NCI-H2171 treated with DMSO at 0.1 percent for 48 hours (cell line): ENCODE data around the gene NARS2.

Experiments used
- DNase-seq: peaks from one replicate; lab custom pipeline; 2025; lab: John Stamatoyannopoulos, UW

Gene NARS2

GRCh38 chr11:78432956-78433355 is 141.7 kb downstream of the NARS2 start:
- DNase-seq = no peak

- DNase-seq = peak; percentile 18
Observed at GRCh38 chr11:78432058-78432515, 142.6 kb downstream of the NARS2 start.

DNA sequence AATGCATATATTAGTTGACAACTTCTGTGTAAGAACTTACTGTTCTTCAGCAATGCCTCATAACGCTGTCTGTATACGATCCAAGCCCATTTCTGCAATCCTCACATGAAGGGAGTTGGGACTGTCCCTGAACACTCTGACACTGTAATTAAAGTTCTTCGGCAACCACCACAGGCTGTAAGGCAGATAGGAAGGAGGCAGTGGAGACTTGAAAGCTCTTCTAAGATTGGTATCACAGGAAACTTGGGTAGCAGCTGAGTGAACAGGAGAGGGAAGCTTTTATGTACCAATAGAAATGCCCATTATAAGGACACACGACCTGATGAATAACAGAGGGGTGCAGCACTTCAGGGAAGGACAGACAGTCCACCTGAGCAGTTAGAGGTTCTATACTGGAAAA is 145.0 kb downstream of the NARS2 start:
- DNase-seq = no peak

DNA sequence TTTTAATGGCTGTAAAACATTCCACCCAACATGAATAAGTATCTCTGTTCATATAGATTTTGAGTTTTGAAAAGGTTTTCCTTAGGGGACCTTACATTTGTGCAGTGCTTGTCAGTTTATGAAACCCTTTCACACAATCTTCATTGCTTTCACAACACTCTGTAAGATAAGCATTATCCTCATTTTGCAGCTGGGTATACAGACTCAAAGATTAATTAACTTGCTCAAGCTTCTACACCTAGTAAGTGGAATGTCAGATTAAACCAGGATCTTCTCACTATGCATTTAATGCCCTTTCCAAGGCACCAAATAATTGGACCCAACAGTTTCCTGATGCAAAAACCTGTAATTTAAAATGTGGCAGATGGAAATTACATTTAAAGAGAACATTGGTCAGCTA is 145.5 kb downstream of the NARS2 start:
- no peak for DNase-seq

DNA sequence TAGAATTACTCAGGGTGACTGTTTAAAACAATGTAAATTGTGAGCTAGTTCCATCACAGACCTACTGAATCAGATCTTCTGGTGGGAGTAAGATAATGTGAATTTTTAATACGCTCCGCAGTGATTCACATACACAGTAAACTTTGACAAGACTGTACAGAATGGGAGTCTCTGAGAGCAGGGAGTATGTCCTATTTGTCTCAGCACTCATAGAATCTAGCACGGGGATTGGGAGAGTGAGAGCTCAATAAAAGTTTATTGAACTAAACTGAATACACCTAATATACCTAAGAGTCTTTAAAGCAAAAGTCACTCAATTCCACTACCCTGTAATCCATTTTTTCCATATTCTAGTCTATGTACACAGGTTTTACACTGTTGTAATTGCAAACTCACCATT is 145.9 kb downstream of the NARS2 start:
- DNase-seq = no peak

- DNase-seq = no peak
Observed at GRCh38 chr11:78428266-78428636, 146.4 kb downstream of the NARS2 start.

DNA sequence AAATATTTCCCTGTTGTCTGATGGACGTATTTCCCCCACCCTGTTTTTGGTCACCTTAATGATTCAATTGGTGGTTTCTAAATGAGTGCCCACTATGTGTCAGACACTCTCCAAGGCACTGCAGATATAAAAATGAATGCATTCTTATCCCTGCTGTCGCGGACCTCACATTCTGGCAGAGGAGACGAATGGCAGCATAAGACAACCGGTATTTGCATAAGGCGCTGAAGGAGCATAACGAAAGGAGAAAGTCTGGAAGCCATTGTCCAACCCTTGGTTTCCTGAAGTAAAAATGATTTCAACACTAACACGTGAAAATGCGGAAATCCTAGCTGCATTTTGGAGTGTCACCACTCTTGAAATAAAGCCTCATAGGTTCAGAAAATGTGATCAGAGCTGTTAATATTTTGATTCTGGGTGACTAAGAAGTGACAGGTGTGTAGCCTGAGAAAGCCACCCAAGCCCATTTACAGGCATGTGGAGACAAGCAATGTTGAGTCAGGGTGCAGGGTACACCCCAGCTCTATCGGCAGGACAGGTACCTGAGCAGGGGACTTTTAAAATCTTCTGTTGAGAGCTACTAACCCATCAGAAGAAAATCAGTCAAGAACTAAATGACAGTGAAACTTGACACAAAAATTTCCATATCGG is 146.9 kb downstream of the NARS2 start:
- peak; percentile 16 for DNase-seq

DNA sequence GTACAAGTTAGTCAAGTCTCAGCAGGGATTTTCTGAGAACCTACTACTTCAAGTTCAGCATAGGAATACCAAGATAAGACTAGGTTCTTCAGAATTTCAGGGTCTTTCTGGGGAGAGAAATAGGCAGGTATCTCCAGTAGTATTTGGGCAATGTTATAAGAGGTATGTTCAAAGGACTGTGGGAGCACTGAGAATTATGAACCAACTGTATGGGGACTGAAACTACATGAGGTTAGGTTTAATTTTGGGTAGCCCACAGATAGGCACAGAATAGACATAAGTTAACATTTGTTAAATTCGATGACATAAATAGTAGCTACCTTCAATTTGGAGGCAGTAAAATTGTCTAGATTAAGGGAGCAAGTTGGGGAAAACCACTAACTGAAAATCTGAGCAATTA is 147.8 kb downstream of the NARS2 start:
- DNase-seq = no peak

GRCh38 chr11:78425399-78426070 is 149.1 kb downstream of the NARS2 start:
- no peak for DNase-seq

- DNase-seq = no peak
Observed at GRCh38 chr11:78424334-78425270, 150.1 kb downstream of the NARS2 start.

GRCh38 chr11:78423241-78423640 is 151.4 kb downstream of the NARS2 start:
- no peak for DNase-seq

- DNase-seq = no peak
Observed at GRCh38 chr11:78420796-78421209, 153.9 kb downstream of the NARS2 start.

DNA sequence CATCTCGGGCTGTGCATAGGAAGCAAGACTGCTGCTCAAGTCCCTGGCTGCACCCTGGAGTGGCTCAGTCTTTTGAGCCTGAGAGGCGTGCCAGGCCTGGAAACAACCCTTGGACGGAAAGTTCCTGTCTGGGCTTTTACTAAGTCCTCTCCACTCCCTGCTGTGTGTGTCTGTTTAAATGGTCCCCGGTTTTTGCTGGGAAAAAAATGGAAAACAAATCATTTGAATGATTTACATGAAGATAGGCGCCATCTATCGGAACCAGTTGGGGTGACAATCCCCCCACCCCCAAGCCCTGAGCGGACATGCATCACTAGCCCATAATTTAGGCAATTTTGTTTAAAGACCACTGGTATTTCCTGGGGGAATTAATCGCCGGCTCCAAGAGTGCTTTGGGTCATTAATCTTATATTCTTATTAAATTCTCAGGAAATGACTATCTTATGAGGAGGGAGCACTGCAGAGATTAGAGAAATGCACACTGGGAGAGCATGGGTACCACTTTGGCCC is 154.4 kb downstream of the NARS2 start:
- peak; percentile 38 for DNase-seq

- no peak for DNase-seq
Observed at GRCh38 chr11:78419327-78419726, 155.3 kb downstream of the NARS2 start.

GRCh38 chr11:78418584-78419211 is 156.0 kb downstream of the NARS2 start:
- no peak for DNase-seq

- peak; percentile 85 for DNase-seq
Observed at GRCh38 chr11:78417888-78418583, 156.6 kb downstream of the NARS2 start.

DNA sequence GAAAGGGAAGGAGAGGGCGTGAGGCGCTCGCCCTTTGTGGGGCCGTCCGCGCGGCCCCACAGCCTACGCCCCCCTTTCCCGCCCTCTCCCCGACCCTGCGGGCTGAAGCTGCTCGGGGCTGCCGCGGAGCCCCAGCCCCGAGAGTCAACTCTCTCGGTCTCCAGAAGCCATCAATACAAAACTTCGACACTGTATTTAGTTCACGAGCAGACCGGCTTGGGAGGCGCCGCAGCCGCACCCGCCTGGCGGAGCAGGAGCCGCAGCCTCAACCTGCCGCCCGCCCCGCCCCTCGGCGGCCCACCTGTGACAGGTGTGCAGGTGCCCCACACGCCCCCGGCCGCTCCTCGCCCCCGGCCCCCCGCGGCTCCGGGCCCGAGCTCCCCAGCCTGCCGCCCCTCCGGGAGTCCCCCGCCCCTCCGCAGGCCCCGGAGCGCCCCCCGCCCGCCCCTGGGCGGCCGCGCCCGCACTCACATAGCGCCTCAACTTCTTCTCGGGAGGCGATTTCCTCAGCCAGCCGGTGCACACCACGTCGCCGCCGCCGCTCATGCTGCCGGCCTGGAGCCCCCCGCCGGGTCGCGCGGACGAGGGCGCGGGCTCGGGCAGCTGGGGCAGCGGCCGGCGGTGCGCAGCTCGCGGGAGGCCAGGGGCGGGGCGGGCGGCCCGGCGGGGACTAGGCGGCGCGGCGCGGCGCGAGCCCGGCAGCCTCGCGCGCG is 157.3 kb downstream of the NARS2 start, which contains the start of gene GAB2:
Gene GAB2, minus strand, starts transcription at position 646 of the 713 bp plus-strand sequence. Its CDS starts 100 bp downstream, at position 546.
- peak; percentile 70 for DNase-seq

DNA sequence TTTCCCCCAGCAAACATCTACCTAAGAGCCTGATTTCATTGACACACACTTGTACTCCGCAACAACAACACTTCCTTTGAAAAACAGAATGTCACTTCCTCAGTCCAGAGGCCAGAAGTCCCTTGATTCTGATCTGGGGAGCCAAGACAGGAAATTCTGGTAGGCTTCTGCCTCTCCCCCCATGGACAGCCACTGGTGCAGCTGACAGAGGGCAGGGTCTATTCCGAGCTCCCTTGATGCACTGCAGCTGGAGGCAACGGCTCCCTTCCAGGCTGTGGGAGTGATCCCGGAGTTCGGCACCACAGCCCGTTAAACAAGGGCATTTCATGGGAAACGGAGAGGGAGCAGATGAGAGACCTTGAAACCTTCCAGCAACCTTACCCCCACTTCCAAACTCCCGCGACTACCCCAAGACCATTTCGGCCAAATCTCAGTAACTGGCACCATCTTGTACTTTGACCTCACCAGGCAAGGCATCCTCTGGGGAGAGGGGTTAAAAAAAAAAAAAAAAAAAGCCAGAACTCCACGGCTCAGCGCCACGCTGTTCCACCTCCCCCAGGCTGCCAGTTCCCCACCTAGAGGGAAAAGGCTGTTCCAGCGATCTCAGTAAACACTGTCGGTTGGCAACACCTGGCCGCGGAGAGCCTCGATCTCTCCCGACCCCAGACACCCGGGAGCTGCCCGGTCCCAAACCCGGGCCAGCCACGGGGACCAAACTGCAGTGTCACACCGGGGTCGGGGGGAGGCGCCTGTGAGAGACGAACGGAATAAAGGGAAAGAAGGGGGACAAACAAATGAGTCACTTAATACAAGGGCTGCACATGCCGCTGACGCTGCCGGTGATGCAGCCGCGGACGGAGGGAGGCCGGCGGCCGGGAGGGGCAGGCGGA is 158.1 kb downstream of the NARS2 start:
- peak; percentile 87 for DNase-seq

DNA sequence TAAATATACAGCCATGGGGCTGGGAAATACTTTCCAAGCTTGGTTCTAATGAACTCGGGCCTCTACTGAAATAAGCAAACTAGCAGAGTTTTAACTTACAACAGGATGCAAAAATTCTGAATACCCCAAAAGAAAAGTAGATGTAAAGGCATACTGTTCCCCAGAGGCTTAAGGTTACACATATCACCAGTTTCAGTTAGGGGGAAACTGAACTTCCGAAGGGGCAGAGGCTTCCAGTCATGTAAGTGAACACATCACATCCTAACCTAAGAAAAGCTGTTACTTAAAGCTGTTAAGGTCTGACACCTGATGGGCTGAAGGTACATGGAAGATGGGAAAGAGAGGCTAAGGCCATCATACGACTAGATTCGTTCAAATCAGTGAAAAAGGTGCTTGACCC is 159.3 kb downstream of the NARS2 start:
- DNase-seq = no peak
